Tibial nerve (tissue), 4 donors: ENCODE data around the gene KDELR3. TPM values are rescaled to one million over a fixed set of nuclear protein-coding genes. Genes with fewer than 3 reads are reported as not detected.

Experiments used
- DNase-seq, 2 donors: peaks; one replicate each; pipeline ENCODE4 v3.0.0-alpha.2; 2019; ENCODE audit warnings: low spot score in 2 of 2
- H3K27ac ChIP-seq, 4 donors: fragments of 200-600 bp; sonication (generic) in 3 of 4; one replicate each; pipeline ENCODE4 v1.5.1; 2017 to 2019; ENCODE audit warnings: mild to moderate bottlenecking in 1 of 4
- H3K27me3 ChIP-seq, 2 donors: fragments of 200-600 bp; sonication (generic) in 1 of 2; one replicate each; pipeline versions ENCODE4 v1.5.1 to v1.6.0; 2017 to 2019
- H3K36me3 ChIP-seq, 3 donors: fragments of 200-600 bp; sonication (generic); one replicate each; pipeline ENCODE4 v1.5.1; 2018 to 2019
- H3K4me1 ChIP-seq, 4 donors: fragments of 200-600 bp; sonication (generic) in 3 of 4; one replicate each; pipeline ENCODE4 v1.5.1; 2017 to 2019
- H3K4me3 ChIP-seq, 4 donors: fragments of 200-600 bp; sonication (generic) in 3 of 4; one replicate each; pipeline ENCODE4 v1.5.1; 2017 to 2019; ENCODE audit warnings: mild to moderate bottlenecking in 1 of 4, moderate library complexity in 1 of 4
- H3K9me3 ChIP-seq, 4 donors: fragments of 200-600 bp; sonication (generic) in 3 of 4; one replicate each; pipeline ENCODE4 v1.5.1; 2017 to 2019
- EP300 ChIP-seq, 2 donors: sonication (generic); formaldehyde crosslinking; IDR thresholded peaks; one replicate each; pipeline ENCODE4 v1.6.1; 2017; ENCODE audit warnings: antibody characterized with exemption in 2 of 2, mild to moderate bottlenecking in 1 of 2
- POLR2A ChIP-seq, 2 donors: fragments of 450-650 bp; IDR thresholded peaks; one replicate each; pipeline ENCODE4 v1.6.1; 2017; ENCODE audit warnings: antibody characterized with exemption in 2 of 2, mild to moderate bottlenecking in 2 of 2, moderate library complexity in 2 of 2
- WGBS, 2 donors: methylation state at CpG; one replicate each; pipeline ENCODE4 v1.1.5; 2018; 5-methylcytosine and 5-hydroxymethylcytosine counted together
- total RNA-seq, 4 donors: library from RNA; depleted of rRNA; stranded (reverse); fragments of >200 nt; gene quantifications; one replicate each; pipeline ENCODE4 v1.1.0, GENCODE V29; 2016
- TF ChIP-seq, protein P1 (sequence below), 5 experiments: fragments of 200-600 bp in 3 of 5; fragments of 450-650 bp in 2 of 5; sonication (generic) in 3 of 5; IDR thresholded peaks; one replicate each; pipeline ENCODE4 v1.5.1; 2016 to 2019; ENCODE audit warnings: antibody characterized with exemption in 5 of 5, mild to moderate bottlenecking in 3 of 5, moderate library complexity in 2 of 5

KDELR3 gene
- total RNA-seq, 4 donors from 2014 or later, result 6.1 to 18.0 (median 10.6) TPM

DNA sequence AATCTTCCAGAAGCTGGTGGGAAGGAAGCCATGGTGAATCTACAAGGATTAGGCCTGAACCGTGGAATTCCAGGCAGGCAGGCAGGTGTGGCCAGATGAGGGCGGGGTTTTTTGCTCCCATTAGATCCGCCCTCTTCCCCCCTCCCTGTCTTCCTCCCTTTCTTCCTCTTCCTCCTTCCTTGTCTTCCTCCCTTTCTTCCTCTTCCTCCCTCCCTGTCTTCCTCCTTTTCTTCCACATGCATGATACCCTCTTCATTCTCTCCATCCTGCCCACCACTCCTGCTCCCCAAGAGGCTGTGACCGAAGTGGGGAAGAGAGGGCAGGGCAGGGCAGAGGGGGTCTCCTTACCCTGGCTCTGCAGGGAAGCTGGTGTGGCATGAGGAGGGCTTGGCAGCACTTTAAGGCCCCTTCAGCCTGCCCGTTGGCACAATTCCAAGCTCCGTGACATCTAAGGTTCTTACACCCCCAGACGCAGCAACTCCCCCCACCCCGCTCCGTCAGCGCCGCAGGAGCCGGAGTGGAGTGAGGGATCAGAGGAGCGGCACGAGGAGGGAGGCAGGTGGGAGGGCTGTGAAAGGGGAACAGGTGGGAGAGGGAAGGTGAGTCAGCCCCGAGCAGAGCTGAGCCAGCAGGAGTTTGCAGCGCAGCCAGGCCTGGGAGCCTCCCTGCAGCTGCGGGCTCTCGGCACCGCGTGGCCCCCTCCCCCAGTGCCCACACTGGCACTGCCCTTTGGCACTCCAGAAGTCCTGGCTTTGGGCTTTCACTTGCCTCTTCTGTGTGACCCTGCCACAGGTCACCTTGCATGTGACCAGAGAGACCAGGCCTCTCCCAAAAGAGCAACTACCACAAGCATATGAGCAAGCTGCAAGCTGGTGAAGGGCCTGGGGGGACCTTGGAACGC lies 45.0 kb upstream of the KDELR3 start:
- Histone ChIP-seq H3K9me3 (no peaks in the 10 kb centered on the region), H3K4me1 (no peaks in the 10 kb centered on the region), H3K27me3 (no peaks in the 10 kb centered on the region), H3K27ac (no peak overlapping the region), H3K36me3 (no peaks in the 10 kb centered on the region), H3K4me3 (no peak overlapping the region)
- TF ChIP-seq EP300 (IDR thresholded peaks at IDR 0.05), result no peak
- no peak for TF ChIP-seq POLR2A (IDR thresholded peaks at IDR 0.05)
- TF ChIP-seq, protein P1, sequence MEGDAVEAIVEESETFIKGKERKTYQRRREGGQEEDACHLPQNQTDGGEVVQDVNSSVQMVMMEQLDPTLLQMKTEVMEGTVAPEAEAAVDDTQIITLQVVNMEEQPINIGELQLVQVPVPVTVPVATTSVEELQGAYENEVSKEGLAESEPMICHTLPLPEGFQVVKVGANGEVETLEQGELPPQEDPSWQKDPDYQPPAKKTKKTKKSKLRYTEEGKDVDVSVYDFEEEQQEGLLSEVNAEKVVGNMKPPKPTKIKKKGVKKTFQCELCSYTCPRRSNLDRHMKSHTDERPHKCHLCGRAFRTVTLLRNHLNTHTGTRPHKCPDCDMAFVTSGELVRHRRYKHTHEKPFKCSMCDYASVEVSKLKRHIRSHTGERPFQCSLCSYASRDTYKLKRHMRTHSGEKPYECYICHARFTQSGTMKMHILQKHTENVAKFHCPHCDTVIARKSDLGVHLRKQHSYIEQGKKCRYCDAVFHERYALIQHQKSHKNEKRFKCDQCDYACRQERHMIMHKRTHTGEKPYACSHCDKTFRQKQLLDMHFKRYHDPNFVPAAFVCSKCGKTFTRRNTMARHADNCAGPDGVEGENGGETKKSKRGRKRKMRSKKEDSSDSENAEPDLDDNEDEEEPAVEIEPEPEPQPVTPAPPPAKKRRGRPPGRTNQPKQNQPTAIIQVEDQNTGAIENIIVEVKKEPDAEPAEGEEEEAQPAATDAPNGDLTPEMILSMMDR (IDR thresholded peaks at IDR 0.05), result no peak
- DNase-seq, result no peak
- 60 to 64% methylated on average over 21 of the region's 21 CpGs for WGBS, 2 donors

DNA sequence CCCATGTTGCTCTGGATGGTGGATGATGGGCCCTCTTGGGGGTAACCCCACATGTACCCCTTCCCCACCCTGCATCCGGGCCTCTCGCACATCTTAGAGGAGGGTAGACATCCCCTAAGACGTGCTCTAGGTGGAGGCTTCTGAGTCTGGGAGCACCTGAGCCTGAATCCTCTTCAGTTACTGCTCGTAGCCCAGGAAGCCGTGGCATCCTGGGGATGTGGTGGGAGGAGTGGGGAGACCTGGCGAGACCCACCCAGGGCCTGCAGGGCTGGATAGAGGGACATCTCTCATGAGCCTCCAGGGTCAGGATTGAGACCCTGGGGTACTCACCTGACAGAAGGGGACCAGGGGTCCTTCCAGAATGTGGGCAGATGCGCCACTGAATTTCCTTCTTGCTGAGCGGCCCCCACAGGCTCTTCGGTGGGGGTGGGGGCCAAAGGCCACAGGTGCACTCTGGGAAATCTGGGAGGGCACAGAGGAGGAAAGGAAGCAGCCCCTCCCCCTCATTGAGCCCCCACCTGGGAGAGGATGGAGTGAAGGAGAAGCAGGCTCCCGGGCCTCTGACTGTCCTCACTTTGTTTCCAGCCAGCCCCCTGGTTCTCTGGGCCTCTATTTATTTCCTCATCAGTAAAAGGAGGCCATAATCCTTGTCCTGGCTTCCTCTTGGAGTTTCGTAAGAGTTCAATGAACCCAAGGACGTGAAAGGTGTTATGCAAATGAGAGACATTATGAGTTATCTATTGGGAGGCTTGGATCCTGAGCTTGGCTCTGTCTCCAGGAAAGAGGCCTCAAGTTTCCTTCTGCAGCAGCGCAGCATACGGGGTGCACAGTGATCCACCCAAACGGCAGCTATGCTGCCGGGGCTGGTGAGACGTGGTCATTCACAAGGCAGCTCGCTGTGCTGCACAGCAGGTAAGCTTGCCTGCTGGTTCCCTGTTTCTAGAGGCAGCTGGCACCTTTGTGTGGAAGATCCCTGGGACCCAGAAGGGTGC lies 44.1 kb upstream of the KDELR3 start:
- H3K36me3 ChIP-seq, result no peaks in the 10 kb centered on the region
- H3K9me3 ChIP-seq, result no peaks in the 10 kb centered on the region
- 80% methylated on average over 15 of the region's 18 CpGs for WGBS, 2 donors
- TF ChIP-seq EP300 (IDR thresholded peaks at IDR 0.05), result no peak
- TF ChIP-seq, protein P1 (IDR thresholded peaks at IDR 0.05), result no peak
- TF ChIP-seq POLR2A (IDR thresholded peaks at IDR 0.05), result no peak
- no peak overlapping the region for H3K4me3 ChIP-seq
- H3K27me3 ChIP-seq, result no peaks in the 10 kb centered on the region
- H3K27ac ChIP-seq, result peak overlapping the region in 1 of 4 donors; percentile 7
- no peak for DNase-seq
- H3K4me1 ChIP-seq, result no peaks in the 10 kb centered on the region

DNA sequence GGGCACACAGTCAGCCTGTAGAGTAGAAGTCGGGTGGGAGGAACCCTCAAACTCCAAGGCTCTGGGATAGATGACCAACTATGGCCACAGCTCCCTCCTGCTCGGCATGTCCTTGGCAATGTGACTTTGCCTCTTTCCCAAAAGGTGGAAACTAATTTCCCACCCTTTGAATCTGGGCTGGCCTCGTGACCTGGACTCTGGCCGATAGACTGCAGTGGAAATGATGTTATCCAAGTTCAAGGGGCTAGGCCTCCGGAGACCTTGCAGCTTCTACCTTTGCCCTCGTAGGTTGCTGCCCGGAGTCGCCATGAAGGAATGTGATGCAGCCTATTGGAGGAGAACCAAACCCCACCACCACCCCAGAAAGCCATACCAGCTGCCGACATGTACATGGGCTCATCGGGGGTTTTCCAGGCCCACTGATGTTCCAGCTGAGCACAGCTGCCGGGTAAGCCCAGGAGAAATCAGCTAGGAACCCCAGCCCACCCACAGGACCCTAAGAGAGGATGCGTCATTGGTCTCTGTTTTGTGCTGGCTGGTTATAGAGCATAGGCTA lies 43.3 kb upstream of the KDELR3 start:
- Histone ChIP-seq H3K27ac (peak overlapping the region in 1 of 4 donors; percentile 7), H3K36me3 (no peaks in the 10 kb centered on the region), H3K9me3 (no peaks in the 10 kb centered on the region), H3K27me3 (no peaks in the 10 kb centered on the region), H3K4me3 (no peak overlapping the region), H3K4me1 (no peaks in the 10 kb centered on the region)
- 80 to 82% methylated on average over 10 to 11 of the region's 12 CpGs for WGBS, 2 donors
- DNase-seq, result no peak
- TF ChIP-seq EP300 (IDR thresholded peaks at IDR 0.05) (no peak), POLR2A (IDR thresholded peaks at IDR 0.05) (no peak)
- TF ChIP-seq, protein P1 (IDR thresholded peaks at IDR 0.05), result no peak

DNA sequence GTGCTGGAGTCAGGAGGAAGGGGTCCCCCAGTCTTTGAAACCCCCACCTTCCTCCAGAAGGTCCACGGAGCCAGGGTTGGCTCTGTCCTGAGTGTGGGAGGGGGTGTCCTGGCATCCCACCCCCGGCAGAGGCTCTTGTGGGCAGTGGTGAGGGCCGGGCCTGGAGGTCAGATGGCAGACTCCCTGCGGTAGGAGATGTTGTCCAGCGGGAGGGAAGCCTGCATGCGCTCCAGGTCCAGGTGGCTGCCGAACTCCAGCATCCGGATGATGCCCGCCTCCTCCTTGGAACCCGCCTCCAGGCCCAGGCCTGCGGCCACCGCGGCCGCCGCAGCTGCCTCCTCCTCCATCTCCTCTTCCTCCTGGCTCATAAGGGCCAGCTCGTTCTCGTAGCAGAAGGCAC lies 41.3 kb upstream of the KDELR3 start:
- TF ChIP-seq POLR2A (IDR thresholded peaks at IDR 0.05), result no peak
- TF ChIP-seq, protein P1 (IDR thresholded peaks at IDR 0.05), result no peak
- no peak for TF ChIP-seq EP300 (IDR thresholded peaks at IDR 0.05)
- DNase-seq, result no peak
- H3K27me3 ChIP-seq, result no peaks in the 10 kb centered on the region
- no peak overlapping the region for H3K27ac ChIP-seq
- no peaks in the 10 kb centered on the region for H3K36me3 ChIP-seq
- H3K9me3 ChIP-seq, result no peaks in the 10 kb centered on the region
- H3K4me1 ChIP-seq, result no peaks in the 10 kb centered on the region
- 78 to 80% methylated on average over 16 to 17 of the region's 17 CpGs for WGBS, 2 donors
- no peak overlapping the region for H3K4me3 ChIP-seq
